Uterus (tissue), 4 donors: ENCODE data around the gene NEBL. TPM values are rescaled to one million over a fixed set of nuclear protein-coding genes. Genes with fewer than 3 reads are reported as not detected.

Experiments
- DNase-seq, 2 donors: peaks; one replicate each; pipeline ENCODE4 v3.0.0-alpha.2; 2019 to 2020
- H3K27ac ChIP-seq, 2 donors: fragments of 200-600 bp; sonication (generic); 1 replicate in 1 of 2; 2 replicates in 1 of 2; pipeline ENCODE4 v1.5.1; 2016 to 2018
- H3K27me3 ChIP-seq, 2 donors: fragments of 200-600 bp; sonication (generic); one replicate each; pipeline ENCODE4 v1.5.1; 2018 to 2019; ENCODE audit warnings: control low read depth in 1 of 2
- H3K36me3 ChIP-seq, 2 donors: fragments of 200-600 bp; sonication (generic); one replicate each; pipeline ENCODE4 v1.5.1; 2019; ENCODE audit warnings: control low read depth in 1 of 2
- H3K4me1 ChIP-seq, 2 donors: fragments of 200-600 bp; sonication (generic); one replicate each; pipeline ENCODE4 v1.5.1; 2018 to 2019; ENCODE audit warnings: control low read depth in 1 of 2
- H3K4me3 ChIP-seq, 2 donors: fragments of 200-600 bp; sonication (generic); 1 replicate in 1 of 2; 2 replicates in 1 of 2; pipeline ENCODE4 v1.5.1; 2018 to 2019; ENCODE audit warnings: mild to moderate bottlenecking in 1 of 2
- H3K9me3 ChIP-seq, 2 donors: fragments of 200-600 bp; sonication (generic); one replicate each; pipeline ENCODE4 v1.5.1; 2019; ENCODE audit warnings: control low read depth in 1 of 2
- POLR2A ChIP-seq, 2 donors: fragments of 450-650 bp; IDR thresholded peaks; one replicate each; pipeline ENCODE4 v1.6.1; 2016; ENCODE audit warnings: antibody characterized with exemption in 2 of 2, mild to moderate bottlenecking in 1 of 2, moderate library complexity in 1 of 2
- intact Hi-C: fragments of 100-400 bp; cut with DNase I; formaldehyde crosslinking; loops from one replicate; pipeline ENCODE4 v1.15.1; 2023; ENCODE audit warnings: low total_unique reads
- total RNA-seq, 4 donors: library from RNA; depleted of rRNA in 3 of 4; stranded (reverse); fragments of >200 nt in 3 of 4; gene quantifications; one replicate each; pipeline versions ENCODE4 v1.1.0 to v1.2.4, GENCODE V29; 2014 to 2023
- TF ChIP-seq, protein P1 (sequence below), 4 experiments: fragments of 200-600 bp in 2 of 4; fragments of 450-650 bp in 2 of 4; sonication (generic) in 2 of 4; IDR thresholded peaks; one replicate each; pipeline ENCODE4 v1.5.1; 2016 to 2019; ENCODE audit warnings: antibody characterized with exemption in 4 of 4, mild to moderate bottlenecking in 2 of 4, moderate library complexity in 1 of 4
- donor health status: DM: yes; HTN: yes; CAD: no.

The NEBL gene
- total RNA-seq, 4 donors from 2014 or later = 0.26 to 22.2 (median 1.6) TPM

DNA sequence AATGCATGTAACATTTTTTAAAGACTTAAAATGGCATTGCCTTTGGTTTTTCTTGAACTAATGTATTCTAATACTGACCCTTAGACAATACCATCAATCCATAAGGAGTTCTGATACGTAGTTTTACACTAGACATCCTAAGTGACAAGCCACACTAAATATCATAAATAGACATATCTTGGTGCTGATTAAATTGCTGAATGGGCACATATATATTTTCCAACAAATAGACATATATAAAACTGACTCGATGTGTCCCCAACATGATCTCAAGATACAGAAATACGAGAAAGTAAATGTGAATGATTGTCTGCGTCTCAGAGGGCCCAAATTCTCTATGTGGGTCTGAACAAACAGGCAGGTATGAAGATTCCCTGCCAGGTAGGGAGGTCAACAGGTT is 99.8 kb downstream of the NEBL start:
- no peak overlapping the region for H3K27ac ChIP-seq
- H3K36me3 ChIP-seq = no peaks in the 10 kb centered on the region
- H3K9me3 ChIP-seq = no peaks in the 10 kb centered on the region
- TF ChIP-seq POLR2A (IDR thresholded peaks at IDR 0.05) = no peak
- TF ChIP-seq, protein P1, sequence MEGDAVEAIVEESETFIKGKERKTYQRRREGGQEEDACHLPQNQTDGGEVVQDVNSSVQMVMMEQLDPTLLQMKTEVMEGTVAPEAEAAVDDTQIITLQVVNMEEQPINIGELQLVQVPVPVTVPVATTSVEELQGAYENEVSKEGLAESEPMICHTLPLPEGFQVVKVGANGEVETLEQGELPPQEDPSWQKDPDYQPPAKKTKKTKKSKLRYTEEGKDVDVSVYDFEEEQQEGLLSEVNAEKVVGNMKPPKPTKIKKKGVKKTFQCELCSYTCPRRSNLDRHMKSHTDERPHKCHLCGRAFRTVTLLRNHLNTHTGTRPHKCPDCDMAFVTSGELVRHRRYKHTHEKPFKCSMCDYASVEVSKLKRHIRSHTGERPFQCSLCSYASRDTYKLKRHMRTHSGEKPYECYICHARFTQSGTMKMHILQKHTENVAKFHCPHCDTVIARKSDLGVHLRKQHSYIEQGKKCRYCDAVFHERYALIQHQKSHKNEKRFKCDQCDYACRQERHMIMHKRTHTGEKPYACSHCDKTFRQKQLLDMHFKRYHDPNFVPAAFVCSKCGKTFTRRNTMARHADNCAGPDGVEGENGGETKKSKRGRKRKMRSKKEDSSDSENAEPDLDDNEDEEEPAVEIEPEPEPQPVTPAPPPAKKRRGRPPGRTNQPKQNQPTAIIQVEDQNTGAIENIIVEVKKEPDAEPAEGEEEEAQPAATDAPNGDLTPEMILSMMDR (IDR thresholded peaks at IDR 0.05) = no peak
- no peak for DNase-seq
- no peaks in the 10 kb centered on the region for H3K4me1 ChIP-seq
- intact Hi-C loops = no loop called here
- no peaks in the 10 kb centered on the region for H3K27me3 ChIP-seq
- no peak overlapping the region for H3K4me3 ChIP-seq

DNA sequence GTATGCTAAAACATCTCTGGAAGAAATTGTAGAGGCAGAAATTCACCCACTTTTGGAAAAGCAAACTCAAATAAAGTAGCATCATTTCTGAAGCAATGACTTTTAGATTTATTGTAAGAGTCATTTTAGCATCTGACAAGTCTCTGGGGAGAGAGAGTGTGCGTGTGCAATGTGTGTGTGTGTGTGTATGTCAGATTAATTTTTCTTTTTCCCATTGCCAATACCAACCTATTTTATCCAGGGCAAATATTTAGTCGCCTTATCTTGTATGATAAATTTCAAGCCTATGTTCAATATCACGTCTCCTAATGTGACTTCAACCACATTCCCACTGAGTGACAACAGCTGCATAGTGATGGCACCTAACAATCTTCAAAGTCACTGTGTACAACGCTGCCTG is 101.7 kb downstream of the NEBL start:
- TF ChIP-seq POLR2A (IDR thresholded peaks at IDR 0.05) = no peak
- H3K27me3 ChIP-seq = no peaks in the 10 kb centered on the region
- H3K36me3 ChIP-seq = no peaks in the 10 kb centered on the region
- no peaks in the 10 kb centered on the region for H3K9me3 ChIP-seq
- no peak overlapping the region for H3K27ac ChIP-seq
- H3K4me3 ChIP-seq = no peak overlapping the region
- H3K4me1 ChIP-seq = no peaks in the 10 kb centered on the region
- no peak for DNase-seq
- intact Hi-C loops = no loop called here

DNA sequence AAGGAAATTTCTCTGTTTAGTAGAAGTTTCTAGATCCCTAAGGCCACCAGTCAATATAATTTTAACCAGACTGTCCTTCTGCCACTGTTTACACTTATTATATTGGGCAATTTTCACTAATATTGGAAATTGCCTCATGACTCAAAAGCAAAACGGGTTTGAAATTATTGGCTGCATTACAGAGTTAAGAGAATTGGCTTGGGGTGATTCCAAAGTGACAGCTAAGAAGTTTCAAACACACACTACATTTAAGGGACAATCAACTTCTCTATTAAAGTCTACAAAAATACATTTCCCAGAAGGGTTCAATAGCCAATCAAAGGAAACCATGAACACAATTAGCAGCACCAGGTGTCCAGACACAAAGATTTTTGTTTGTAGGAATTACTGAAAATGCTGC is 111.9 kb downstream of the NEBL start:
- Histone ChIP-seq H3K27me3 (no peaks in the 10 kb centered on the region), H3K4me3 (no peak overlapping the region), H3K9me3 (no peaks in the 10 kb centered on the region), H3K36me3 (no peaks in the 10 kb centered on the region), H3K4me1 (no peaks in the 10 kb centered on the region), H3K27ac (no peak overlapping the region)
- DNase-seq = no peak
- intact Hi-C loops = no loop called here
- TF ChIP-seq POLR2A (IDR thresholded peaks at IDR 0.05) = no peak
- TF ChIP-seq, protein P1 (IDR thresholded peaks at IDR 0.05) = no peak

DNA sequence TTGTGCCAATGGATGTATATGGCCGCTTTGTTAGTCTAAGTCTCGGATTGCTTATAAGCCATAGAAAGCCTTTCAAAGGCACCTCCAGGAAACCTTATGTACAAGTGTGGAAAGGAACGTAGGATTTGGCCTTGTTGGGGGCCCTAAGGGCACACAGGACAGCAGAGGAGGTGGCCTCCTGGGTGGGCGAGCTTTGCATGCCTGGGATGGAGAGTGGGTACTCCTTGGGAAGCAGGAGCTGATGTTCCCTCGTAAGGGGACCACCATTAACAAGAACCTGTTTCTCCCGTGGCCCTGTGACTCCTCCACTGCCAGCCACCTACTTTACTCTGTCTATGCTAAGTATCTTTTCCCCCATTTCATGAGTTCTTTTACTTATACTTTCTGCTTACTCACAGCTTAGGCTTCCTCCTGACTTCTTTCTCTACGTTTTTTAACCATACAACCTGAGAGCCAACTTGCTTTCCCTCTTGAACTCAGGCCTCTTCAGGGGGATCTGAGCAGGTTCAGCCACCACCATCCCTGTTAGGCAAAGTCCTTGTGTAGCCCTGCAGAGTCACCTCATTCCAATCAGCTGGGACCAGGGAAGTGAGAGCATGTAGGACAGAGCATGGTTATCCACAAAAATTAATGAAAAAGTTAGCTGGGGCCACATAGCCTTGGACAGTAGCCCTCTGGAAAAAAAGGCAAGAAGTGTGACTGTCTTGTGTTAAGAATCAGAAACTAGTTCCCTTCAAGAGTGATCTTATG is 118.9 kb downstream of the NEBL start:
- TF ChIP-seq POLR2A (IDR thresholded peaks at IDR 0.05) = no peak
- TF ChIP-seq, protein P1 (IDR thresholded peaks at IDR 0.05) = no peak
- intact Hi-C loops = no loop called here
- no peak overlapping the region for H3K27ac ChIP-seq

DNA sequence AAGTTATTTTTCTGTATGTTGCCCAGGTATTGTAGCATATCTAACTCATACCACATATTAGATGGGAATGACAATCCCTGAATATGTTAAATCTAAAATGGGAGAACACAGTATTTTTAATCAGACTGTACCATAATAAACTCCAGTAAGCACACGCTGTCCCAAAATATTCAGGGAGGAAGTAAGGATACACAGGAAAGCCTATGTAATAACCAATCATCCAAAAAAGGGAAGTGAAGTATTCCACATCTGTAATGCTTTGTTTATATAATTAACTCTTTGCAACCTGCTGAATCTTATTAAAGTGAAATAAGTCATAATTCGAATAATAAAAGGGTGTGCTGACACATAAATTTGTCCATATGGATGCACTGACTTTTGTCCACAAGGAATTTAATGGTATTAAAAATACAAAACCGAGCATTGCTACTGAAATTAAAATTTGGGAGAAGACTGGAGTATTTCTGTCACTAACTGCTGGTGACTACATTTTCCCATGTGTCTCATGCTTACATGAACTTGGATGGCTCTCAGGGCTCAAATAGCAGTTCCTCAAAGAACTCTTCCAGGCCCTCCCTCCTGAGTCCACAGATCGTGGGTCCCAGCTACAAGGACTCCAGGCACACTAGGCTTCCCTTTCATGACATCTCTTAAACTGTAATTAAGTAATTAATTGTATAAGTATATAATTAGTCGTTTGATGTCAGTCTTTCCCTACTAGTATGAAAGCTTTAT is 120.6 kb downstream of the NEBL start:
- Histone ChIP-seq H3K27ac (no peak overlapping the region), H3K36me3 (no peaks in the 10 kb centered on the region), H3K4me1 (no peaks in the 10 kb centered on the region), H3K4me3 (no peak overlapping the region), H3K27me3 (no peaks in the 10 kb centered on the region), H3K9me3 (no peaks in the 10 kb centered on the region)
- no peak for DNase-seq
- intact Hi-C loops = no loop called here
- TF ChIP-seq, protein P1 (IDR thresholded peaks at IDR 0.05) = no peak
- no peak for TF ChIP-seq POLR2A (IDR thresholded peaks at IDR 0.05)

More for the DNA sequence above, 118.9 kb downstream of the NEBL start:
- no peaks in the 10 kb centered on the region for H3K9me3 ChIP-seq
- H3K4me3 ChIP-seq = no peak overlapping the region
- no peak for DNase-seq
- H3K36me3 ChIP-seq = no peaks in the 10 kb centered on the region
- no peaks in the 10 kb centered on the region for H3K27me3 ChIP-seq
- H3K4me1 ChIP-seq = no peaks in the 10 kb centered on the region
